ENCODE measurements around the gene NKD1.

NKD1 gene

DNA sequence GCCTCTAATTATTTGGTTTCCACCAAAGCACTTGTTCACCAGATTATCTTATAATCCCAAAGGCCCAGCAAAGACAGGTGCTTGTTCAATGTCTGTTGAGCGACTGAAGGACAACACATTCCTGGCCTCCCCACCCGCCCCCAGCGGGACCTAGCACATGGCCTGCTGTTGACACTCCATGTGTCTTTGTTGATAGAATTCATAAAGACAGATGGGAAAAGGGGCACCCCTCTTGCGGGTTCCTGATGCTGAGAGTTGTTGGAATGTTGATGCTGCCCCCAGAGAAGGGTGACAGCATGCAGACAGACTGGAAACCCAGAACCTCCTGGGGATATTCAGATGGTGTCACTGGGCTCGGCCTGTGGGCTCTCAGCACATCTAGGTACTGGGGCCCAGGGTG lies 96.0 kb downstream of the NKD1 start:
- H3K4me1 ChIP-seq (ENCODE audit: insufficient read depth, low read length): peaks cover 7% of the 10 kb centered on the region; the same call in 1 of the 2 replicates

DNA sequence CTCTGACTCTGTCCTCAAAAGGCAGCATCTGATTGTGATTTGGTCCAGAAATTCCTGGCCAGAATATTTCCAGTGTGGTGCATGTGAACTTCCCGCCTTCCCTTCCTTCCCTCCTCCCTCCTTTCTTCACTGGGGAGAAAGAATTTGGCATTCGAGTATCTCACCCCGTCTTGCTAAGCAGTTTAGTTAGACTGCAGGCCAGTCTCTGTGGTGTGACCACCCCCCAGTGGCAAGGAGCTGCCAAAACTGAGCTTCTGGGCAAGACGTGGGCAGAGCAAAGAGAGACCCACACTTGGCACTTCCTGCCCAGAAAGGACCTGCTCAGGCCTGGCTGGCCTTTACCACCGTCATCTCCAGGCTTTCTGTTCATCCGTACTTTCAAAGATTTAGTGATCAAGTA lies 96.5 kb downstream of the NKD1 start:
- H3K4me1 ChIP-seq (ENCODE audit: insufficient read depth, low read length): peaks cover 7% of the 10 kb centered on the region; the same call in 1 of the 2 replicates
- no peak overlapping the region for H3K27ac ChIP-seq (ENCODE audit: low read length)
- H3K4me3 ChIP-seq (ENCODE audit: low read length): no peak overlapping the region
- H3K9me3 ChIP-seq (ENCODE audit: insufficient read depth, low read depth, low read length): no peaks in the 10 kb centered on the region
- H3K27me3 ChIP-seq (ENCODE audit: insufficient read depth, low read length): no peaks in the 10 kb centered on the region
- no peak overlapping the region for H3K9ac ChIP-seq (ENCODE audit: low read depth, low read length)
- no peaks in the 10 kb centered on the region for H3K36me3 ChIP-seq (ENCODE audit: insufficient read depth, low read depth, low read length)

More for the DNA sequence above, 96.0 kb downstream of the NKD1 start:
- H3K27ac ChIP-seq (ENCODE audit: low read length): no peak overlapping the region
- no peaks in the 10 kb centered on the region for H3K27me3 ChIP-seq (ENCODE audit: insufficient read depth, low read length)
- no peaks in the 10 kb centered on the region for H3K9me3 ChIP-seq (ENCODE audit: insufficient read depth, low read depth, low read length)
- H3K4me3 ChIP-seq (ENCODE audit: low read length): no peak overlapping the region
- no peaks in the 10 kb centered on the region for H3K36me3 ChIP-seq (ENCODE audit: insufficient read depth, low read depth, low read length)
- H3K9ac ChIP-seq (ENCODE audit: low read depth, low read length): no peak overlapping the region

DNA sequence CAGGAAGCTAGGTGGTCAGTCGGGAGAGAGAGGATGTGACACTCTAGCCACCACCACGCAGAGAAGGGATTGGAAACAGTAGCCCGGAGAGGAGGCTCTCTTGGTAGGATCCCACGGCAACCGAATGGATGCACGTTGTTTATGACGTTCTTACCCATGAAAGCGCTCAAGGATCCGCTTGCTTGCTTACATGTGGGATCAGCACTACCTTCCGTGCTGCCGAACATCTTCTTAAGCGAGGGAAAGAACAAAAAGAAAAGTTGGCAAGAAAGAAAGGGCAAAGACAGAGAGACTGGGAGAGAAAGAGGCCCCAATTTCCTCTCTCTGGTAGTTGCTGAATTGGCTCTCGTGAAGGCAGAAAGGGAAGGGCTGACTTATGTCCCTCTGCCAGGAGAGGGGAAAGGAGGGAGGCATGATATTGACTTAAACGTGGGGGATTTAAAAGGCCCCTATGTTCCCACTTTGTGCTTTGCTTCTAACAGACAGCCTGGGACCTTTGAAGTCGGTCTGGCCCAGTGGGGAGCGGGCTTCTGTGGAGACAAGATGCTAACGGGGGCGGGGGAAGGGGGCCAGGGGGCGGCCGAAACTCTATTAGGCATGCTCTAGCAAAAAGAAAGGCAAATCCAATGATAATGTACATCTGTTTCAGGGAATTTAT lies 97.5 kb downstream of the NKD1 start:
- peak overlapping the region; percentile 38; the same call in 1 of the 2 replicates for H3K9ac ChIP-seq (ENCODE audit: low read depth, low read length)
- H3K9me3 ChIP-seq (ENCODE audit: insufficient read depth, low read depth, low read length): no peaks in the 10 kb centered on the region
- H3K27me3 ChIP-seq (ENCODE audit: insufficient read depth, low read length): no peaks in the 10 kb centered on the region

DNA sequence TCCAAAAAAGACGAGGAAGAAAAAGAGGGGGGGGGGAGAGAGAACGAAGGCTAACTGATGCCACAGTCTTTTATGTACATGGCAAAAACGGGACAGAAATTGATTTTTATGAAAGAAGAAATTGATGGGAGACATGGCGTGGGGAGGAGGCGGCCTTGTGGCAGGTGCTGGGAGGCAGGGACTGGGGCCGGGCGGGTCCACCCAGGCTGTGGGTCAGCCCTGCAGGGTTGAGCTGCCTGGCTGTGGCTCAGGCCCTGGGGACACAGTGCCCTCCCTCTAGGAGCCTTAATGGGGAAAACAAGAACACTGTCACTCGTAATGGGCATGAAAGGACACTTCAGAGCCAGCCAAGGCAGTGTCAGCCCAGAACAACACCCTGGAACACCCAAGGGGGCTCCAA lies 98.1 kb downstream of the NKD1 start:
- H3K4me1 ChIP-seq (ENCODE audit: insufficient read depth, low read length): peaks cover 7% of the 10 kb centered on the region; the same call in 1 of the 2 replicates
- H3K9ac ChIP-seq (ENCODE audit: low read depth, low read length): no peak overlapping the region
- H3K4me3 ChIP-seq (ENCODE audit: low read length): no peak overlapping the region
- H3K36me3 ChIP-seq (ENCODE audit: insufficient read depth, low read depth, low read length): no peaks in the 10 kb centered on the region
- H3K9me3 ChIP-seq (ENCODE audit: insufficient read depth, low read depth, low read length): no peaks in the 10 kb centered on the region
- no peaks in the 10 kb centered on the region for H3K27me3 ChIP-seq (ENCODE audit: insufficient read depth, low read length)
- H3K27ac ChIP-seq (ENCODE audit: low read length): no peak overlapping the region

More for the DNA sequence above, 97.5 kb downstream of the NKD1 start:
- no peaks in the 10 kb centered on the region for H3K36me3 ChIP-seq (ENCODE audit: insufficient read depth, low read depth, low read length)
- no peak overlapping the region for H3K27ac ChIP-seq (ENCODE audit: low read length)
- H3K4me3 ChIP-seq (ENCODE audit: low read length): no peak overlapping the region
- peaks cover 7% of the 10 kb centered on the region; the same call in 1 of the 2 replicates for H3K4me1 ChIP-seq (ENCODE audit: insufficient read depth, low read length)

DNA sequence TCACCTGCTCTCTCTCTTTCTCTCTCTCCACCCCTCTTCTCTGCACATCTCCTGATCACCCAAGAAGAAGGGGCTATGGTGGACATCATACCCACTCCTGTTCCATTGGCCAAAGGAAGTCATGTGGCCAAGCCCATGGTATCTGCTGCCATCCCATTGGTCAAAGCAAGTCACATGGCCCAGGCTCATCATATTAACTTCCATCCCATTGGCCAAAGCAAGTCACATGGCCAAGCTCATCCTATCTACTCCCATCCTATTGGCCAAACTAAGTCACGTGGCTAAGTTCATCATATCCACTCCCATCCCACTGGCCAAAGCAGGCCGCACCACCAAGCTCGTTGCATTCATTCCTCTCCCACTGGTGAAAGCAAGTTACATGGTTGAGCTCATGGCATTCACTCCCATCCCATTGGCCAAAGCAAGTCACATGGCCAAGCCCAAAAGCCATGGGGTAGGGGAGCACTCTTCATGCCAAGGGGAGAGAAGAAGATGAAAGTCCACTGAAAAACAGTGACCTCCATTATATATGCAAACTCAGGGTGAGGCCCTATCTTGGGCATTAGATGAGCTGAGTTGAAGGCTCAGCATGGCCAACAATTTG lies 103.7 kb downstream of the NKD1 start:
- no peak overlapping the region for H3K4me3 ChIP-seq (ENCODE audit: low read length)
- H3K9ac ChIP-seq (ENCODE audit: low read depth, low read length): no peak overlapping the region
- no peaks in the 10 kb centered on the region for H3K36me3 ChIP-seq (ENCODE audit: insufficient read depth, low read depth, low read length)
- H3K9me3 ChIP-seq (ENCODE audit: insufficient read depth, low read depth, low read length): no peaks in the 10 kb centered on the region
- no peaks in the 10 kb centered on the region for H3K27me3 ChIP-seq (ENCODE audit: insufficient read depth, low read length)
- H3K4me1 ChIP-seq (ENCODE audit: insufficient read depth, low read length): no peaks in the 10 kb centered on the region
- no peak overlapping the region for H3K27ac ChIP-seq (ENCODE audit: low read length)

DNA sequence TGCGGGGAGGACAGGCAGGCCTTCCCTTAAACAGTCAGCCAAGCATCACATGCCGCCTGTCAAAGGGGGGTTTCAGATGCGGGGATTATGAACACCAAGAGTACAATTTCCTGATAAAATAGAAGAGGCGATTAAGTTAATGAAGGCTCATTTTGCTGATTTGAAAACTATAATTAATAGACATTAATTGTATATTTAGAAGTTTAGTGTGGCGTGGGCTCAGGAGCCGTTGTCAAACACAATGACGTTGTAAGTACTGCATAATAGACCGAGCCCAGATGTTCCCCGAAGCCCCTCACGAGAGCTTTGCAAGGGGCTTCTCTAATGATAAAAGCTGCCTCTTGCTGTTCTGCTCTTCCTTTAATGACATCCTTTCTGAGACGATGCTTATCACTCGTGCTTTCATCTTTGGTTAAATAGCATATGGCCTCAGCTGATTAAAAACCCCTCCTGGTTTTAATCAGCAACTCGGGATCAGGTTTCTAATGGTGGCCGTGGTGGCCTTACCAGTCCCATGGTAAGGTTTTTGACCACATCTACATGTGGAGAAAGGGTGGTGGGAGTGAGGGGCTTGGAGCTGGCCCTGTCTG lies 104.7 kb downstream of the NKD1 start:
- Histone ChIP-seq H3K36me3 (ENCODE audit: insufficient read depth, low read depth, low read length) (no peaks in the 10 kb centered on the region), H3K9ac (ENCODE audit: low read depth, low read length) (no peak overlapping the region), H3K9me3 (ENCODE audit: insufficient read depth, low read depth, low read length) (no peaks in the 10 kb centered on the region), H3K27me3 (ENCODE audit: insufficient read depth, low read length) (no peaks in the 10 kb centered on the region), H3K4me3 (ENCODE audit: low read length) (no peak overlapping the region), H3K27ac (ENCODE audit: low read length) (no peak overlapping the region), H3K4me1 (ENCODE audit: insufficient read depth, low read length) (no peaks in the 10 kb centered on the region)

DNA sequence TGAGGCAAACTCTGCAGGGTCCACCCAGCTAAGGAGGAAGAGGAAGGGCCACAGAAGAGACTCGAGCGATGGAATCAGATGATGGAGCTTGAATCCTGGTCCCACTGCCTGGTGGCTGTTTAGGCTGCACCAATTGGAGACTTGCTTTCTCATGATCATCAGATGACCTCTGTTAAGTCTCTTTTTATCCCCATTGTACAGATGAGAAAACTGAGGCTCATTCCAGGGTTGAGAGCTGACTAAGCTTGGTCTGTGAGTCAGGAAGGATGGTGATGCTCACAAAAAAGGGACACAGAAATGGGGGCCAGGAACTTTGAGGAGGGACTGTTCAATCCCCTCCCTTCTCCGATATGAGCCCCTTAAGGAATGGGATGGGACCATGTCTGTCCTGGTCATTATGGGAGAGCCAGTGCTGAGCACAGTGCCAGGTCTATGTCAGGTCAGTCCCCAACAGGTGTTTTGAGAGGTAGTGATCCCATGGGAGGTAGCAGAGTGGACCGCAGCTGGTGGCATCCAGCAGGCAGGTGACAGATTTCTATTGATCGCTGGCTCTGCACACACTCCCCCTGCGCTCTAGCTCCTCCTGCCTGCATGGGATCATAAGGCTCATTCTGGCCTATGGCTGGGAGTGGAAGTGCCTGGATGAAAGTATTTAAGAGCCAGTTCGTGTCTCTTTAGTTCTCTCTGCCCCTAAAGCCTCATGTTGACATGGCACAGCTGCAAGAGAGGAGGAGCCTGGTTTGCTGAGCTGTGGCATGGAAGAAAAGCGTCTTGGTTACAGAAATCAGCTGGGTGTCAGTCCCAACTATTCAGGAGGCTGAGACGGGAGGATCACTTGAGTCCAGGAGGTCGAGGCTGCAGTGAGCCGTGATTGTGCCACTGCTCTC lies 105.7 kb downstream of the NKD1 start:
- no peaks in the 10 kb centered on the region for H3K36me3 ChIP-seq (ENCODE audit: insufficient read depth, low read depth, low read length)
- no peaks in the 10 kb centered on the region for H3K27me3 ChIP-seq (ENCODE audit: insufficient read depth, low read length)
- no peak overlapping the region for H3K27ac ChIP-seq (ENCODE audit: low read length)
- H3K9ac ChIP-seq (ENCODE audit: low read depth, low read length): no peak overlapping the region
- H3K4me1 ChIP-seq (ENCODE audit: insufficient read depth, low read length): no peaks in the 10 kb centered on the region
- H3K9me3 ChIP-seq (ENCODE audit: insufficient read depth, low read depth, low read length): no peaks in the 10 kb centered on the region
- no peak overlapping the region for H3K4me3 ChIP-seq (ENCODE audit: low read length)

DNA sequence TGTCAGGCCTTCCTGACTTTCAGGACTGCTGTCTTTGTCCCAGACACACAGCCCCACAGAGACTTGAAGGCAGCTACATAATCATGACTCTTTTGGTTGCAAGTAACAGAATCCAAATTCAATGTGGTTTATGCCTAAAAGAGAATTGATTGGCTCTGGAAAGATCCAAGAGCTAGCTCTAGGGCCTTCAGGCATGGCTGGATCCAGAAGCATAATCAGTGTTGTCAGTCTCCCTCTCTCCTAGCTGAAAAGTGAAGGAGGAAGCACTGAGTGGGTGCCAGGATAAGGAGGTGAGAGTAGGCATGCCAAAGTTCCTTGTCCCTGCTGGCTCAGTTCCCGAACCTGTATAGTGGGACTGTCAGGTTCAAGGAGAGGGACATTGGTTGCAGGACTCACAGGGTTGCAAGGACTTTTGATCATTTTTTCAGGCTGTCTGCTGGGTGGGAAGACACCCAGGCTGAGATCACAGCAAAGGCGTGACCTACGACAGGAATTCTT lies 107.4 kb downstream of the NKD1 start:
- Histone ChIP-seq H3K36me3 (ENCODE audit: insufficient read depth, low read depth, low read length) (no peaks in the 10 kb centered on the region), H3K27me3 (ENCODE audit: insufficient read depth, low read length) (no peaks in the 10 kb centered on the region), H3K9ac (ENCODE audit: low read depth, low read length) (no peak overlapping the region), H3K4me1 (ENCODE audit: insufficient read depth, low read length) (no peaks in the 10 kb centered on the region), H3K9me3 (ENCODE audit: insufficient read depth, low read depth, low read length) (no peaks in the 10 kb centered on the region), H3K27ac (ENCODE audit: low read length) (no peak overlapping the region), H3K4me3 (ENCODE audit: low read length) (no peak overlapping the region)

DNA sequence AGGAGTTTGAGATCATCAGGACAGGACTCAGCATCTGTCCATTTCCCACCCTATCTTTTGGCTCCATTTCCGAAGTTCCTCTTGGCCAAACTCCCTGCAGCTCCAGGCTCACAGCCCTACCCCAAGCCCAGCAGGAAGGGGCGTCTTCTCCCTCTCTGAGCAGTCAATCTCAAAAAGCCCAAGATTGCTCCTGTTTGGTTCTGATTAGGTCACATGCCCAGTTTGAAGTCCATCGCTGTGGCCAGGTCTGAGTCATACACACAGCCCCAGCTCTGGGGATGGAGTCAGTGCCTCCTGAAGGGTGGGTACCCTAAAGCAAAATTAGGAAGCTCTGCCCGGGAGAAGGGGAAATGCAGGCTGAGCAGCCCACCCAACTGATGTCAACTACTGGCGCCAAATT lies 109.0 kb downstream of the NKD1 start:
- no peak overlapping the region for H3K4me3 ChIP-seq (ENCODE audit: low read length)
- H3K27me3 ChIP-seq (ENCODE audit: insufficient read depth, low read length): no peaks in the 10 kb centered on the region
- no peak overlapping the region for H3K9ac ChIP-seq (ENCODE audit: low read depth, low read length)
- H3K9me3 ChIP-seq (ENCODE audit: insufficient read depth, low read depth, low read length): no peaks in the 10 kb centered on the region
- no peaks in the 10 kb centered on the region for H3K4me1 ChIP-seq (ENCODE audit: insufficient read depth, low read length)
- H3K36me3 ChIP-seq (ENCODE audit: insufficient read depth, low read depth, low read length): no peaks in the 10 kb centered on the region
- no peak overlapping the region for H3K27ac ChIP-seq (ENCODE audit: low read length)

DNA sequence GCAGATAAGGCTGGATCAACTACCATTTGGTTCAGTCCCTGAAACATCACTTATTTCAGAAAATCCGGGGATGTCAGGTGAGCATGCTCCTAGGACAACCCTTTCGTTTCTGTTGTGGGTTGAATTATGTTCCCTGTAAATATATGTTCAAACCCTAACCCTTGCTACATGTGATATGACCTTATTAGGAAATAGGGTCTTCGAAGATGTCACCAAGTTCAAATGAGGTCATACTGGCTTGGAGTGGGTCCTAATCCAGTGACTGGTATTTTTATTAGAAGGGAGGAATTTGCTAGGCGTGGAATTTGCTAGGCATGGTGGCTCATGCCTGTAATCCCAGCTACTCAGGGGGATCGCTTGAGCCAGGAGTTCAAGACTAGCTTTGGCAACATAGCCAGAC lies 111.6 kb downstream of the NKD1 start:
- Histone ChIP-seq H3K4me1 (ENCODE audit: insufficient read depth, low read length) (no peaks in the 10 kb centered on the region; the same call in 1 of the 2 replicates), H3K27ac (ENCODE audit: low read length) (no peak overlapping the region)

DNA sequence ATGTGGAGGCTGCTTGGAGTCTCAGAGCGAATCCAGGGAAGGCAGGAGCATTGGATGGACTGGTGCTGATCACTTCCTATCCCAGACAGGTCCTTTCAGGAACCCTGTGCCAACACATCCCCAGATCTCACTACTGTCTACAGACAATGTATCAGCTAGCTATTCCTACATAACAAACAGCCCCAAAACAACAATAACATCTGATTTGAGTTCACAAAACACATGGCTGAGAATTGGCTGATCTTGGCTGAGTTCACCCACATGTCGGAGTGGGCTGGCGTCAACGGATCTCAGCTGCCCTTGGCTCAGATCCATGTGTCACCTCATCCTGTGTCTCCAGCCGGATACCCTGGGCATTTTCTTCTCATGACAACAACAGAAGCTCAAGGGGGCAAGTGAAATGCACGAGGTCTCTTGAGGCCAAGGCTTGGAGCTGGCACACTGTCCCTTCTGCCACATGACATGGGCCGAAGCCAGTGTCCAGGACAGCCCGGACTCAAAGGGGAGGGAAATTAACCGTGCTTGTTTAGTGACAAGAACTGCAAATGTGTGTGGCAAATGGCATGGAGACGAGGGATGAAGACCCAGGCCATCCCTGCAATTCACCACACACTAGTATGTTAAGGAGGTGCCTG lies 114.2 kb downstream of the NKD1 start:
- H3K9me3 ChIP-seq (ENCODE audit: insufficient read depth, low read depth, low read length): no peaks in the 10 kb centered on the region
- H3K4me3 ChIP-seq (ENCODE audit: low read length): no peak overlapping the region
- H3K27me3 ChIP-seq (ENCODE audit: insufficient read depth, low read length): peaks cover 9% of the 10 kb centered on the region
- H3K27ac ChIP-seq (ENCODE audit: low read length): no peak overlapping the region
- H3K9ac ChIP-seq (ENCODE audit: low read depth, low read length): no peak overlapping the region
- H3K4me1 ChIP-seq (ENCODE audit: insufficient read depth, low read length): no peaks in the 10 kb centered on the region; the same call in 1 of the 2 replicates
- H3K36me3 ChIP-seq (ENCODE audit: insufficient read depth, low read depth, low read length): no peaks in the 10 kb centered on the region

More for the DNA sequence above, 111.6 kb downstream of the NKD1 start:
- H3K9me3 ChIP-seq (ENCODE audit: insufficient read depth, low read depth, low read length): no peaks in the 10 kb centered on the region
- peaks cover 8% of the 10 kb centered on the region for H3K27me3 ChIP-seq (ENCODE audit: insufficient read depth, low read length)
- H3K9ac ChIP-seq (ENCODE audit: low read depth, low read length): no peak overlapping the region
- H3K4me3 ChIP-seq (ENCODE audit: low read length): no peak overlapping the region
- H3K36me3 ChIP-seq (ENCODE audit: insufficient read depth, low read depth, low read length): no peaks in the 10 kb centered on the region

All from iPS-20b (cell line).